IMR-90 (cell line): ENCODE measurements around the gene CACNA2D4. TPM values are rescaled to one million over a fixed set of nuclear protein-coding genes. Genes with fewer than 3 reads are reported as not detected.
A peak's percentile ranks its signal among the peaks of the same experiment; 100 is the strongest.

ENCODE experiments used
- ATAC-seq: fragments of 200-7000 bp; cut with Tn5 transposase; 2 replicates; pipeline ENCODE4 v1.9.1; 2020; ENCODE audit warnings: low read depth, mild to moderate bottlenecking, moderate library complexity
- BruUV-seq: library from RNA; stranded (reverse); fragments of 400-500 nt; replicated peaks from 2 replicates; lab custom pipeline; 2021; lab: Mats Ljungman, UMichigan
- CTCF ChIA-PET: fragments of 300-600 bp; formaldehyde crosslinking; extraction: SDS; loops from one replicate; lab custom pipeline; 2021; ENCODE audit warnings: antibody characterized with exemption; lab: Yijun Ruan, JAX
- POLR2A ChIA-PET: fragments of 300-600 bp; sonication (Branson Sonifier 250); formaldehyde crosslinking; loops from one replicate; lab custom pipeline; 2022; ENCODE audit warnings: antibody characterized with exemption; ENCODE audit not compliant: unreplicated experiment; lab: Charles Lee
- DNase-seq: peaks from one replicate; pipeline ENCODE4 v3.0.0; 2013
- H2AFZ ChIP-seq: replicated peaks from 2 replicates; pipeline ENCODE3; 2013; ENCODE audit warnings: low read length, mild to moderate bottlenecking; ENCODE audit not compliant: poor library complexity
- H2AK5ac ChIP-seq: 2 replicates; pipeline ENCODE4 v1.6.1; 2013; ENCODE audit warnings: low read depth, low read length, inconsistent platforms
- H2AK9ac ChIP-seq: replicated peaks from 2 replicates; pipeline ENCODE3; 2013; ENCODE audit warnings: mild to moderate bottlenecking, low read depth, low read length, moderate library complexity; ENCODE audit not compliant: poor library complexity
- H2BK120ac ChIP-seq: 2 replicates; pipeline ENCODE4 v1.6.1; 2013; ENCODE audit warnings: low read depth, low read length, inconsistent platforms
- H2BK15ac ChIP-seq: 3 replicates; pipeline ENCODE4 v1.6.1; 2013; ENCODE audit warnings: low read depth, low read length, inconsistent platforms
- H2BK20ac ChIP-seq: 2 replicates; pipeline ENCODE4 v1.6.1; 2013; ENCODE audit warnings: low read depth, mild to moderate bottlenecking, inconsistent platforms, low read length, moderate library complexity
- H2BK5ac ChIP-seq: 2 replicates; pipeline ENCODE4 v1.6.1; 2013; ENCODE audit warnings: mild to moderate bottlenecking, low read depth, low read length, inconsistent platforms; ENCODE audit not compliant: poor library complexity, severe bottlenecking
- H3K14ac ChIP-seq: replicated peaks from 2 replicates; pipeline ENCODE4 v1.6.1; 2013; ENCODE audit warnings: low read depth, low read length, inconsistent platforms
- H3K18ac ChIP-seq: 2 replicates; pipeline ENCODE4 v1.6.1; 2013; ENCODE audit warnings: low read depth, low read length, control low read depth
- H3K23ac ChIP-seq: 2 replicates; pipeline ENCODE4 v1.6.1; 2013; ENCODE audit warnings: low read depth, low read length, inconsistent platforms
- H3K27ac ChIP-seq: 2 replicates; pipeline ENCODE4 v1.5.1; 2013; ENCODE audit warnings: mild to moderate bottlenecking, control low read depth, low read length; ENCODE audit not compliant: insufficient read depth
- H3K27me3 ChIP-seq: 2 replicates; pipeline ENCODE4 v1.6.1; 2013; ENCODE audit warnings: low read length; ENCODE audit not compliant: control insufficient read depth, insufficient read depth
- H3K36me3 ChIP-seq: 2 replicates; pipeline ENCODE4 v1.6.1; 2013; ENCODE audit warnings: low read length, mixed read lengths; ENCODE audit not compliant: control insufficient read depth, insufficient read depth
- H3K4ac ChIP-seq: 2 replicates; pipeline ENCODE4 v1.6.1; 2013; ENCODE audit warnings: low read depth, low read length, inconsistent platforms
- H3K4me1 ChIP-seq: 2 replicates; pipeline ENCODE4 v1.6.1; 2013; ENCODE audit warnings: low read length, mixed read lengths; ENCODE audit not compliant: control insufficient read depth, insufficient read depth
- H3K4me2 ChIP-seq: 2 replicates; pipeline ENCODE4 v1.6.1; 2013; ENCODE audit warnings: low read depth, mild to moderate bottlenecking, control low read depth, low read length, moderate library complexity
- H3K4me3 ChIP-seq: 2 replicates; pipeline ENCODE4 v1.5.1; 2013; ENCODE audit warnings: low read depth, mild to moderate bottlenecking, control low read depth, low read length, moderate library complexity; ENCODE audit not compliant: insufficient read depth
- H3K56ac ChIP-seq: 2 replicates; pipeline ENCODE4 v1.6.1; 2013; ENCODE audit warnings: low read length, inconsistent platforms; ENCODE audit not compliant: insufficient read depth; ENCODE audit errors: extremely low read depth
- H3K79me1 ChIP-seq, 2 experiments: 2 replicates each; pipeline ENCODE4 v1.6.1; 2013; ENCODE audit warnings: low read length in 2 of 2, inconsistent platforms in 1 of 2, low read depth in 1 of 2
- H3K9ac ChIP-seq: 2 replicates; pipeline ENCODE4 v1.6.1; 2013; ENCODE audit warnings: low read depth, low read length, control low read depth
- H3K9me1 ChIP-seq: 2 replicates; pipeline ENCODE4 v1.6.1; 2013; ENCODE audit warnings: low read length, inconsistent platforms; ENCODE audit not compliant: insufficient read depth
- H3K9me3 ChIP-seq: 2 replicates; pipeline ENCODE4 v1.6.1; 2013; ENCODE audit warnings: low read length; ENCODE audit not compliant: control insufficient read depth, insufficient read depth
- H4K20me1 ChIP-seq: 2 replicates; pipeline ENCODE4 v1.6.1; 2013; ENCODE audit warnings: low read length, inconsistent platforms; ENCODE audit not compliant: insufficient read depth
- H4K5ac ChIP-seq: 2 replicates; pipeline ENCODE4 v1.6.1; 2013; ENCODE audit warnings: mild to moderate bottlenecking, low read depth, low read length, control low read depth
- H4K8ac ChIP-seq, 2 experiments: 2 replicates each; pipeline ENCODE4 v1.6.1; 2013; ENCODE audit warnings: low read depth in 2 of 2, low read length in 2 of 2, control low read depth in 1 of 2, inconsistent platforms in 1 of 2
- H4K91ac ChIP-seq: 2 replicates; pipeline ENCODE4 v1.6.1; 2013; ENCODE audit warnings: low read depth, low read length, inconsistent platforms; ENCODE audit not compliant: insufficient read depth
- CEBPB ChIP-seq: IDR thresholded peaks from 2 replicates; pipeline ENCODE4 v1.6.1; 2012; ENCODE audit warnings: low read depth, low read length, improper control_type of control experiment
- FOS ChIP-seq: fragments of 150-350 bp; IDR thresholded peaks from 2 replicates; pipeline ENCODE4 v1.6.1; 2016; ENCODE audit warnings: low read depth, low read length
- MAFK ChIP-seq: IDR thresholded peaks from 2 replicates; pipeline ENCODE4 v1.6.1; 2012; ENCODE audit warnings: low read depth, low read length, improper control_type of control experiment
- MAZ ChIP-seq: IDR thresholded peaks from 2 replicates; pipeline ENCODE4 v1.6.1; 2012; ENCODE audit warnings: low read depth, mild to moderate bottlenecking, low read length, improper control_type of control experiment, moderate library complexity, borderline replicate concordance
- NFE2L2 ChIP-seq: fragments of 150-350 bp; IDR thresholded peaks from 2 replicates; pipeline ENCODE4 v1.6.1; 2016; ENCODE audit warnings: low read depth, mild to moderate bottlenecking, low read length
- RAD21 ChIP-seq: IDR thresholded peaks from 2 replicates; pipeline ENCODE4 v1.6.1; 2012; ENCODE audit warnings: low read length, improper control_type of control experiment
- RCOR1 ChIP-seq: IDR thresholded peaks from 2 replicates; pipeline ENCODE4 v1.6.1; 2012; ENCODE audit warnings: mild to moderate bottlenecking, low read length, improper control_type of control experiment; ENCODE audit not compliant: insufficient replicate concordance
- RFX5 ChIP-seq: IDR thresholded peaks from 2 replicates; pipeline ENCODE4 v1.8.0; 2012; ENCODE audit warnings: low read depth, mild to moderate bottlenecking, low read length, moderate library complexity
- SMC3 ChIP-seq: fragments of 150-350 bp; IDR thresholded peaks from 2 replicates; pipeline ENCODE4 v1.6.1; 2016; ENCODE audit warnings: low read depth, mild to moderate bottlenecking, antibody characterized with exemption, low read length, moderate library complexity
- WGBS, 2 experiments: methylation state at CpG; one replicate each; pipeline versions ENCODE4 v1.1.5 to v1.1.7; 2013; ENCODE audit warnings: missing lambda C conversion rate in 2 of 2; ENCODE audit not compliant: insufficient read length in 1 of 2; ENCODE audit errors: extremely low coverage in 2 of 2; 5-methylcytosine and 5-hydroxymethylcytosine counted together
- dilution Hi-C: fragments of 300-500 bp; cut with HindIII; formaldehyde crosslinking; loops from one replicate; pipeline ENCODE4 v1.14.3; 2018; ENCODE audit warnings: low sequenced_read_pairs; ENCODE audit not compliant: unreplicated experiment
- in situ Hi-C: fragments of 300-500 bp; cut with MboI; formaldehyde crosslinking; loops from 3 replicates; pipeline ENCODE4 v1.14.3; 2019; ENCODE audit warnings: low sequenced_read_pairs, inconsistent platforms, mixed read lengths
- intact Hi-C: fragments of 100-400 bp; cut with micrococcal nuclease; formaldehyde crosslinking; loops from 2 replicates; pipeline ENCODE4 v1.10.0; 2022
- polyA plus RNA-seq, 3 experiments: library from polyadenylated mRNA; depleted of rRNA; stranded (reverse); fragments of >200 nt; gene quantifications; 2 replicates each; pipeline ENCODE4 v1.2.3, GENCODE V29; 2012; ENCODE audit warnings: low replicate concordance in 1 of 3
- total RNA-seq: library from RNA; depleted of rRNA; stranded (reverse); fragments of >200 nt; gene quantifications from 2 replicates; pipeline ENCODE4 v1.2.3, GENCODE V29; 2012
- TF ChIP-seq, protein P1 (sequence below): fragments of 150-350 bp; IDR thresholded peaks from 2 replicates; pipeline ENCODE4 v1.6.1; 2016; ENCODE audit warnings: low read depth, mild to moderate bottlenecking, low read length, moderate library complexity, borderline replicate concordance
- TF ChIP-seq, protein P2 (sequence below): conservative IDR thresholded peaks from 2 replicates; pipeline ENCODE4 v1.5.1; 2012; ENCODE audit warnings: mild to moderate bottlenecking, low read depth, low read length, improper control_type of control experiment
- TF ChIP-seq, protein P3 (sequence below): fragments of 150-350 bp; IDR thresholded peaks from 2 replicates; pipeline ENCODE4 v1.6.1; 2017; ENCODE audit warnings: mild to moderate bottlenecking, antibody characterized with exemption, low read length, low read depth

The CACNA2D4 gene
- total and polyA plus RNA-seq, 2 of the 4 experiments (the other 2 are of a cell fraction), result 0.18 to 0.22 TPM

DNA sequence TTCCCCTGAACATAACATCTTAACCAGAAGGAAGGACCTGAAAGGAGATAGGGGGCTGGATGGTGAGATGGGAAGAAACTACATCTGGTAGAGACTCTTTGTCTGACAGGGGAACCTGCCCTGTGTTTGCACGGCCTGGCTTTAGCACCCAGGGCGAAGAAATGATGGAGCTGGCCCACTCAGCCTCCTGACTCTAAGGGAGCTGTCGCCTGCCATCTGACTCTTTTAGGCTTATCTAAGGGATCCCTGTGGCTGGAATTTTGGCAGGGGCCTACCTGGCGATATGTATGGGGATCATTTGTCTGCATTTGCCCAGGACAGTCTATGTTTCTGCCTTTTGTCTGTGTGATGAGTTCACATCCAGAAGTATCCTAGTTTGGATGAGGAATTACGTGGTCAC is 15.6 kb upstream of the CACNA2D4 start:
- Histone ChIP-seq H2BK5ac (no peak overlapping the region), H2BK20ac (0 out of 2 replicates have a peak overlapping the region, but pooled peaks have one; percentile 16), H2BK15ac (no peak overlapping the region), H3K14ac (no peak overlapping the region), H3K4me1 (peaks cover 20% of the 10 kb centered on the region), H4K8ac (0 out of 4 replicates have a peak overlapping the region, but pooled peaks of 1 of the 2 experiments have one; percentile 19), H3K4me3 (no peak overlapping the region), H2AK5ac (peak overlapping the region; percentile 8; the same call in 1 of the 2 replicates), H3K36me3 (peaks cover 10% of the 10 kb centered on the region), H3K27me3 (peaks cover 8% of the 10 kb centered on the region), H3K9me1 (peaks cover 12% of the 10 kb centered on the region), H2BK120ac (no peak overlapping the region), H3K4me2 (no peak overlapping the region), H4K91ac (peak overlapping the region; percentile 10; the same call in 1 of the 2 replicates), H2AK9ac (no peak overlapping the region), H3K27ac (no peak overlapping the region), H3K79me1 (no peaks in the 10 kb centered on the region), H4K20me1 (peaks cover 3% of the 10 kb centered on the region; the same call in 1 of the 2 replicates), H3K9me3 (no peaks in the 10 kb centered on the region), H3K4ac (peak overlapping the region; percentile 30; the same call in 1 of the 2 replicates), H4K5ac (no peak overlapping the region), H2AFZ (peak overlapping the region; percentile 27), H3K18ac (no peak overlapping the region), H3K23ac (no peak overlapping the region), H3K9ac (no peak overlapping the region), H3K56ac (no peak overlapping the region)
- ATAC-seq (no peak), DNase-seq (no peak)
- no TSS peak for BruUV-seq
- intact Hi-C loops, result no loop called here
- in situ Hi-C loops, result no loop called here
- no peak for TF ChIP-seq CEBPB
- TF ChIP-seq NFE2L2, result no peak
- no peak for TF ChIP-seq RFX5
- no peak for TF ChIP-seq FOS
- no peak for TF ChIP-seq MAZ
- TF ChIP-seq RCOR1, result no peak
- TF ChIP-seq, protein P1, sequence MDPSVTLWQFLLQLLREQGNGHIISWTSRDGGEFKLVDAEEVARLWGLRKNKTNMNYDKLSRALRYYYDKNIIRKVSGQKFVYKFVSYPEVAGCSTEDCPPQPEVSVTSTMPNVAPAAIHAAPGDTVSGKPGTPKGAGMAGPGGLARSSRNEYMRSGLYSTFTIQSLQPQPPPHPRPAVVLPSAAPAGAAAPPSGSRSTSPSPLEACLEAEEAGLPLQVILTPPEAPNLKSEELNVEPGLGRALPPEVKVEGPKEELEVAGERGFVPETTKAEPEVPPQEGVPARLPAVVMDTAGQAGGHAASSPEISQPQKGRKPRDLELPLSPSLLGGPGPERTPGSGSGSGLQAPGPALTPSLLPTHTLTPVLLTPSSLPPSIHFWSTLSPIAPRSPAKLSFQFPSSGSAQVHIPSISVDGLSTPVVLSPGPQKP, result no peak
- no peak for TF ChIP-seq MAFK
- no peak for TF ChIP-seq SMC3
- TF ChIP-seq RAD21, result no peak
- TF ChIP-seq, protein P2, sequence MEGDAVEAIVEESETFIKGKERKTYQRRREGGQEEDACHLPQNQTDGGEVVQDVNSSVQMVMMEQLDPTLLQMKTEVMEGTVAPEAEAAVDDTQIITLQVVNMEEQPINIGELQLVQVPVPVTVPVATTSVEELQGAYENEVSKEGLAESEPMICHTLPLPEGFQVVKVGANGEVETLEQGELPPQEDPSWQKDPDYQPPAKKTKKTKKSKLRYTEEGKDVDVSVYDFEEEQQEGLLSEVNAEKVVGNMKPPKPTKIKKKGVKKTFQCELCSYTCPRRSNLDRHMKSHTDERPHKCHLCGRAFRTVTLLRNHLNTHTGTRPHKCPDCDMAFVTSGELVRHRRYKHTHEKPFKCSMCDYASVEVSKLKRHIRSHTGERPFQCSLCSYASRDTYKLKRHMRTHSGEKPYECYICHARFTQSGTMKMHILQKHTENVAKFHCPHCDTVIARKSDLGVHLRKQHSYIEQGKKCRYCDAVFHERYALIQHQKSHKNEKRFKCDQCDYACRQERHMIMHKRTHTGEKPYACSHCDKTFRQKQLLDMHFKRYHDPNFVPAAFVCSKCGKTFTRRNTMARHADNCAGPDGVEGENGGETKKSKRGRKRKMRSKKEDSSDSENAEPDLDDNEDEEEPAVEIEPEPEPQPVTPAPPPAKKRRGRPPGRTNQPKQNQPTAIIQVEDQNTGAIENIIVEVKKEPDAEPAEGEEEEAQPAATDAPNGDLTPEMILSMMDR, result no peak
- TF ChIP-seq, protein P3, sequence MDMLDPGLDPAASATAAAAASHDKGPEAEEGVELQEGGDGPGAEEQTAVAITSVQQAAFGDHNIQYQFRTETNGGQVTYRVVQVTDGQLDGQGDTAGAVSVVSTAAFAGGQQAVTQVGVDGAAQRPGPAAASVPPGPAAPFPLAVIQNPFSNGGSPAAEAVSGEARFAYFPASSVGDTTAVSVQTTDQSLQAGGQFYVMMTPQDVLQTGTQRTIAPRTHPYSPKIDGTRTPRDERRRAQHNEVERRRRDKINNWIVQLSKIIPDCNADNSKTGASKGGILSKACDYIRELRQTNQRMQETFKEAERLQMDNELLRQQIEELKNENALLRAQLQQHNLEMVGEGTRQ, result no peak
- dilution Hi-C loops, result no loop called here
- 100% methylated on average over 1 of the region's 5 CpGs; no CpG with 5 or more reads in 1 of the 2 experiments for WGBS, 2 experiments
- ChIA-PET POLR2A (no interaction called here), CTCF (no interaction called here)
